Spleen (tissue), 7 donors: ENCODE data around the gene CCDC66.

Experiments used
- CTCF ChIP-seq, 11 experiments: fragments of 200-600 bp in 7 of 11; fragments of 450-650 bp in 4 of 11; sonication (generic) in 4 of 11; IDR thresholded peaks in 8 of 11; conservative IDR thresholded peaks in 3 of 11; 1 replicate in 7 of 11; 2 replicates in 4 of 11; pipeline versions ENCODE4 v1.4.0 to v1.8.0; 2016 to 2021; ENCODE audit warnings: antibody characterized with exemption in 11 of 11, inconsistent platforms in 4 of 11, mild to moderate bottlenecking in 1 of 11
- POLR2A ChIP-seq, 3 donors: fragments of 450-650 bp; IDR thresholded peaks; one replicate each; pipeline ENCODE4 v1.5.1; 2017; ENCODE audit warnings: antibody characterized with exemption in 3 of 3, mild to moderate bottlenecking in 1 of 3
- POLR2AphosphoS5 ChIP-seq, 3 donors: sonication (generic); formaldehyde crosslinking; IDR thresholded peaks; one replicate each; pipeline ENCODE4 v1.5.1; 2017; ENCODE audit warnings: antibody characterized with exemption in 3 of 3
- donor health status: DM: no; HTN: no; CAD: no; lungs with moderate emphysema.
- donor health status: DM: no; HTN: no; CAD: no.
- donor health status: DM: no; HTN: no; CAD: no.

GRCh38 chr3:56590814-56591213 is 33.8 kb downstream of the CCDC66 start:
- TF ChIP-seq POLR2AphosphoS5 (IDR thresholded peaks at IDR 0.05), result no peak
- no peak for TF ChIP-seq POLR2A (IDR thresholded peaks at IDR 0.05)
- no peak for TF ChIP-seq CTCF (IDR thresholded peaks at IDR 0.05 in 8 of 11, conservative IDR thresholded peaks at IDR 0.05 in 3 of 11)
